GM12878 (cell line): ENCODE results near the gene FBXO42. TPM values are rescaled to one million over a fixed set of nuclear protein-coding genes. Genes with fewer than 3 reads are reported as not detected.

Experiments
- ATAC-seq: fragments of 200-7000 bp; cut with Tn5 transposase; 3 replicates; pipeline ENCODE4 v1.9.1; 2020; ENCODE audit warnings: mild to moderate bottlenecking, moderate library complexity
- BruUV-seq: library from RNA; stranded (reverse); fragments of 400-500 nt; replicated peaks from 2 replicates; lab custom pipeline; 2021; lab: Mats Ljungman, UMichigan
- CTCF ChIA-PET: fragments of 300-600 bp; sonication (Branson Sonifier 250); formaldehyde crosslinking; extraction: SDS; loops from one replicate; lab custom pipeline; 2021; ENCODE audit warnings: inconsistent platforms; lab: Yijun Ruan, JAX
- POLR2A ChIA-PET: fragments of 350-600 bp; formaldehyde crosslinking; extraction: SDS; loops from one replicate; lab custom pipeline; 2021; ENCODE audit warnings: inconsistent platforms; lab: Charles Lee
- RAD21 ChIA-PET: fragments of 300-600 bp; sonication (Branson Sonifier 250); formaldehyde crosslinking; loops from one replicate; lab custom pipeline; 2023; ENCODE audit warnings: antibody characterized with exemption; ENCODE audit not compliant: unreplicated experiment; lab: Charles Lee
- SMC1A ChIA-PET: fragments of 300-600 bp; sonication (Branson Sonifier 250); formaldehyde crosslinking; loops from one replicate; lab custom pipeline; 2023; ENCODE audit not compliant: unreplicated experiment, uncharacterized antibody; lab: Charles Lee
- DNase-seq: peaks from one replicate; pipeline ENCODE4 v3.0.0-alpha.2; 2011; ENCODE audit warnings: low read depth, low spot score
- FAIRE-seq: peaks from 3 replicates; lab custom pipeline; 2011; peaks lifted over from hg19 to GRCh38; lab: Jason Lieb, UNC
- H2AFZ ChIP-seq: 2 replicates; pipeline ENCODE4 v1.6.0; 2011; ENCODE audit warnings: low read depth, low read length, control low read depth; ENCODE audit not compliant: control insufficient read depth
- H3K27ac ChIP-seq: 2 replicates; pipeline ENCODE4 v1.5.1; 2011; ENCODE audit warnings: control low read depth; ENCODE audit not compliant: control insufficient read depth, insufficient read depth
- H3K27me3 ChIP-seq, 2 experiments: replicated peaks in 1 of 2; 2 replicates each; pipeline versions ENCODE4 v1.6.0 to v1.6.1; 2011; ENCODE audit warnings: low read length in 1 of 2; ENCODE audit not compliant: control insufficient read depth in 2 of 2, insufficient read depth in 2 of 2
- H3K36me3 ChIP-seq, 2 experiments: 2 replicates each; pipeline ENCODE4 v1.5.1; 2011; ENCODE audit warnings: low read length in 1 of 2; ENCODE audit not compliant: control insufficient read depth in 2 of 2, insufficient read depth in 2 of 2
- H3K4me1 ChIP-seq: 2 replicates; pipeline ENCODE4 v1.6.1; 2011; ENCODE audit warnings: mild to moderate bottlenecking, low read length, moderate library complexity, mixed read lengths; ENCODE audit not compliant: control insufficient read depth, insufficient read depth
- H3K4me2 ChIP-seq: 2 replicates; pipeline ENCODE4 v1.6.0; 2011; ENCODE audit warnings: control low read depth; ENCODE audit not compliant: control insufficient read depth, insufficient read depth
- H3K4me3 ChIP-seq: fragments of 200-600 bp; sonication (generic); 2 replicates; pipeline ENCODE4 v1.5.1; 2016
- H3K79me2 ChIP-seq: 2 replicates; pipeline ENCODE4 v1.6.0; 2011; ENCODE audit warnings: low read length; ENCODE audit not compliant: control insufficient read depth, insufficient read depth
- H3K9ac ChIP-seq: 2 replicates; pipeline ENCODE4 v1.8.0; 2011; ENCODE audit warnings: low read length, control low read depth, mixed read lengths; ENCODE audit not compliant: control insufficient read depth, insufficient read depth
- H3K9me3 ChIP-seq: replicated peaks from 3 replicates; pipeline ENCODE4 v1.5.1; 2011; ENCODE audit warnings: mild to moderate bottlenecking, low read length; ENCODE audit not compliant: control insufficient read depth, insufficient read depth
- H4K20me1 ChIP-seq: 2 replicates; pipeline ENCODE4 v1.6.0; 2011; ENCODE audit not compliant: control insufficient read depth, insufficient read depth
- CHD4 ChIP-seq: fragments of 200-600 bp; sonication (generic); IDR thresholded peaks from 2 replicates; pipeline ENCODE4 v1.6.1; 2016; ENCODE audit warnings: mild to moderate bottlenecking
- FOXK2 ChIP-seq: fragments of 450-650 bp; IDR thresholded peaks from 2 replicates; pipeline ENCODE4 v1.6.1; 2017; ENCODE audit warnings: mild to moderate bottlenecking, moderate library complexity
- MXI1 ChIP-seq: fragments of 150-350 bp; IDR thresholded peaks from 2 replicates; pipeline ENCODE4 v1.6.1; 2011; ENCODE audit warnings: low read depth, mild to moderate bottlenecking, inconsistent platforms, low read length, improper control_type of control experiment
- SP1 ChIP-seq: IDR thresholded peaks from one replicate; pipeline ENCODE4 v1.6.1; 2011; ENCODE audit warnings: low read depth, low read length
- SUPT20H ChIP-seq: IDR thresholded peaks from 2 replicates; pipeline ENCODE4 v1.6.1; 2011; ENCODE audit warnings: low read depth, mild to moderate bottlenecking, low read length, moderate library complexity, borderline replicate concordance; ENCODE audit not compliant: control insufficient read depth
- ZBED1 ChIP-seq: IDR thresholded peaks from 2 replicates; pipeline ENCODE4 v1.6.1; 2016; ENCODE audit warnings: borderline replicate concordance
- WGBS: methylation state at CpG from one replicate; pipeline ENCODE4 v1.1.6; 2016; ENCODE audit warnings: low lambda C conversion rate; ENCODE audit not compliant: insufficient replicate concordance, insufficient coverage; ENCODE audit errors: missing lambda C conversion rate; 5-methylcytosine and 5-hydroxymethylcytosine counted together
- in situ Hi-C: fragments of 300-500 bp; cut with MboI; formaldehyde crosslinking; loops from 9 replicates; pipeline ENCODE4 v1.14.3; 2018; ENCODE audit warnings: mixed read lengths
- intact Hi-C: fragments of 100-400 bp; cut with micrococcal nuclease; formaldehyde crosslinking; loops from one replicate; pipeline ENCODE4 v1.14.2; 2022; ENCODE audit not compliant: unreplicated experiment
- polyA plus RNA-seq, 11 experiments: library from polyadenylated mRNA; depleted of rRNA in 4 of 11; unstranded in 6 of 11; stranded (reverse) in 5 of 11; fragments of >200 nt; fragmentation: Nextera tagmentation in 4 of 11; fragmentation: Illumina TruSeq in 1 of 11; extraction: Ambion mirVana in 4 of 11; extraction: Trizol in 1 of 11; gene quantifications; 1 replicate in 1 of 11; 2 replicates in 10 of 11; pipeline versions ENCODE4 v1.2.1 to v1.2.3, GENCODE V29; 2011 to 2016; ENCODE audit warnings: inconsistent platforms in 2 of 11, missing spikeins in 2 of 11, low read depth in 1 of 11
- total RNA-seq, 4 experiments: library from RNA; depleted of rRNA in 3 of 4; stranded (reverse); fragments of >200 nt in 3 of 4; fragmentation: Illumina TruSeq in 1 of 4; extraction: Trizol in 1 of 4; gene quantifications; 2 replicates each; pipeline versions ENCODE4 v1.2.1 to v1.2.3, GENCODE V29; 2013 to 2021
- TF ChIP-seq, protein P1 (sequence below): IDR thresholded peaks from 2 replicates; pipeline ENCODE4 v1.6.1; 2011; ENCODE audit warnings: borderline replicate concordance, low read depth, mild to moderate bottlenecking, moderate library complexity, mixed read lengths, low read length; ENCODE audit not compliant: insufficient read depth; ENCODE audit errors: extremely low read length

The FBXO42 gene
- total and polyA plus RNA-seq, 10 of the 15 experiments (the other 5 are each of a cell fraction or from before 2014, with no cell fraction given), result 6.1 to 23.8 (median 15.2) TPM

DNA sequence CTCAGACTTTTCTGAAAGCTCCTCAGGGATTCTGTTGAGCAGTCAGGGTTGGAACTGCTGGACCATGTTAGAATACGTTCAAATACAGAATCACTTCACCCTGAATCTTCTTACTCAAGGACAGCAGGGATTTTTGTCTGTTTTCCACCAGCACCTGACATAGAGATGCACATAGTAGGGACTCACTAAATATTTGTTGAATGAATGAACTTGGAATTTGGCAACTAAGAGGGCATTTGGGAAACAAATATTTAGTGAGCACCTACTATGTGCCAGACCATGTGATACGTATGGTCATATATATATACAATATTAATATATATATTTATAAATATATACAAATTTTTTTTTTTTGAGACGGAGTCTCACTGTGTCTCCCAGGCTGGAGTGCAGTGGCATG lies 4.6 kb upstream of the FBXO42 start:
- DNase-seq (no peak), ATAC-seq (no peak), FAIRE-seq (no peak)
- Histone ChIP-seq H3K4me1 (0 out of 2 replicates have a peak, but pooled peaks cover 4% of the 10 kb centered on the region), H3K9me3 (no peaks in the 10 kb centered on the region), H3K4me3 (no peak overlapping the region), H3K36me3 (no peaks in the 10 kb centered on the region), H4K20me1 (no peaks in the 10 kb centered on the region), H3K79me2 (peaks cover 4% of the 10 kb centered on the region), H3K4me2 (no peak overlapping the region), H3K27me3 (no peaks in the 10 kb centered on the region), H2AFZ (no peak overlapping the region), H3K27ac (no peak overlapping the region), H3K9ac (no peak overlapping the region)
- ChIA-PET POLR2A (interaction anchor here (0.6 kb wide), 1 partner anchor 333 kb away, joined by 3 read pairs; no protein-coding TSS in a partner anchor), RAD21 (interaction anchor here (1.1 to 1.4 kb wide), 2 partner anchors 8 to 121 kb away, joined by 3 to 6 read pairs; no protein-coding TSS in a partner anchor), SMC1A (interaction anchor here (1.1 to 5.6 kb wide), 2 partner anchors 8 to 287 kb away, joined by 3 to 43 read pairs; partner anchors contain the start of gene SZRD1), CTCF (interaction anchor here (1.6 to 1.8 kb wide), 2 partner anchors 274 to 278 kb away, joined by 6 to 7 read pairs; no protein-coding TSS in a partner anchor)
- intact Hi-C loops (no loop called here), in situ Hi-C loops (no loop called here)
- WGBS, result 92% methylated on average over 3 of the region's 3 CpGs
- no TSS peak for BruUV-seq
- TF ChIP-seq, protein P1, sequence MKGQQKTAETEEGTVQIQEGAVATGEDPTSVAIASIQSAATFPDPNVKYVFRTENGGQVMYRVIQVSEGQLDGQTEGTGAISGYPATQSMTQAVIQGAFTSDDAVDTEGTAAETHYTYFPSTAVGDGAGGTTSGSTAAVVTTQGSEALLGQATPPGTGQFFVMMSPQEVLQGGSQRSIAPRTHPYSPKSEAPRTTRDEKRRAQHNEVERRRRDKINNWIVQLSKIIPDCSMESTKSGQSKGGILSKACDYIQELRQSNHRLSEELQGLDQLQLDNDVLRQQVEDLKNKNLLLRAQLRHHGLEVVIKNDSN, result no peak
- TF ChIP-seq FOXK2, result no peak

DNA sequence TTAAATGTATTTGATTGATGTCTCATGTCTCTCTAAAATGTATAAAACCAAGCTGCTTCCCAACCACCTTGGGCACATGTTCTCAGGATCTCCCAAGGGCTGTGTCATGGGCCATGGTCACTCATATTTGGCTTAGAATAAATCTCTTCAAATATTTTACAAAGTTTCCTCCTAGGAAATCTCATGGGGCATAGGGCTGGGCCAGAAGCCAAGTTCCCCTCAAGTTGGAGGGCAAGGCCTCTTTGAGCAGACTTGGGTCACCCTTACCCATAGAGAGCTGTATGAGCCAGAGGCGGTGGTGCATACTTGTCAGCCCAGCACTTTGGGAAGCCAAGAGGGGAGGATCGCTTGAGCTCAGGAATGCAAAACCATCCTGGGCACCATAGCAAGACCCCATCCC lies 2.3 kb upstream of the FBXO42 start:
- CTCF ChIA-PET, result interaction anchor here (1.2 to 5.0 kb wide), 2 partner anchors 9 to 14 kb away, joined by 3 to 85 read pairs; no protein-coding TSS in a partner anchor
- BruUV-seq, result no TSS peak

More for the DNA sequence above, 2.3 kb upstream of the FBXO42 start:
- DNase-seq, result no peak
- no peaks in the 10 kb centered on the region for H4K20me1 ChIP-seq
- intact Hi-C loops (no loop called here), in situ Hi-C loops (no loop called here)
- H3K79me2 ChIP-seq, result peaks cover 26% of the 10 kb centered on the region
- H3K4me1 ChIP-seq, result 0 out of 2 replicates have a peak, but pooled peaks cover 4% of the 10 kb centered on the region
- no peaks in the 10 kb centered on the region for H3K9me3 ChIP-seq
- no peak overlapping the region for H3K4me3 ChIP-seq
- ATAC-seq, result no peak
- no peak overlapping the region for H3K4me2 ChIP-seq
- no peak overlapping the region for H2AFZ ChIP-seq
- H3K9ac ChIP-seq, result no peak overlapping the region
- SMC1A ChIA-PET, result interaction anchor here (0.9 to 5.6 kb wide), 3 partner anchors 10 to 258 kb away, joined by 4 to 43 read pairs (median 4); partner anchors contain the start of gene SZRD1
- POLR2A ChIA-PET, result interaction anchor here (1.1 to 4.1 kb wide), 2 partner anchors 9 to 13 kb away, joined by 3 to 21 read pairs; no protein-coding TSS in a partner anchor
- no peaks in the 10 kb centered on the region for H3K36me3 ChIP-seq
- H3K27ac ChIP-seq, result no peak overlapping the region
- RAD21 ChIA-PET, result interaction anchor here (1.9 to 3.9 kb wide), 2 partner anchors 10 to 276 kb away, joined by 6 to 31 read pairs; no protein-coding TSS in a partner anchor
- FAIRE-seq, result no peak
- 89% methylated on average over 2 of the region's 2 CpGs for WGBS
- H3K27me3 ChIP-seq, result no peaks in the 10 kb centered on the region
- TF ChIP-seq, protein P1, result no peak
- no peak for TF ChIP-seq CHD4
- TF ChIP-seq SUPT20H, result no peak
- no peak for TF ChIP-seq ZBED1
- no peak for TF ChIP-seq SP1
- TF ChIP-seq MXI1, result no peak
- TF ChIP-seq, all 136 proteins: peak for 0
